NCI-H2107 treated with DMSO at 0.1 percent for 48 hours (cell line): ENCODE measurements around the gene EIF2AK3.
A peak's percentile ranks its signal among the peaks of the same experiment; 100 is the strongest.
"Not testable (repeated sequence)": the region's sequence is repeated elsewhere in the genome, so short reads cannot be mapped to it uniquely, and the experiment has no call there.

ENCODE experiments used
- DNase-seq: peaks from one replicate; lab custom pipeline; 2025; ENCODE audit not compliant: unreplicated experiment; lab: John Stamatoyannopoulos, UW

The EIF2AK3 gene

GRCh38 chr2:88627055-88627855 lies at the start of gene EIF2AK3:
TSS of gene EIF2AK3 (minus strand) at chr2:88627464. CDS start at chr2:88627274, 190 bp downstream.
- DNase-seq = peak; percentile 99

GRCh38 chr2:88673363-88673762 lies 46.1 kb upstream of the EIF2AK3 start:
- DNase-seq = no peak

GRCh38 chr2:88671786-88672427 lies 44.6 kb upstream of the EIF2AK3 start:
- DNase-seq = peak; percentile 46

DNA sequence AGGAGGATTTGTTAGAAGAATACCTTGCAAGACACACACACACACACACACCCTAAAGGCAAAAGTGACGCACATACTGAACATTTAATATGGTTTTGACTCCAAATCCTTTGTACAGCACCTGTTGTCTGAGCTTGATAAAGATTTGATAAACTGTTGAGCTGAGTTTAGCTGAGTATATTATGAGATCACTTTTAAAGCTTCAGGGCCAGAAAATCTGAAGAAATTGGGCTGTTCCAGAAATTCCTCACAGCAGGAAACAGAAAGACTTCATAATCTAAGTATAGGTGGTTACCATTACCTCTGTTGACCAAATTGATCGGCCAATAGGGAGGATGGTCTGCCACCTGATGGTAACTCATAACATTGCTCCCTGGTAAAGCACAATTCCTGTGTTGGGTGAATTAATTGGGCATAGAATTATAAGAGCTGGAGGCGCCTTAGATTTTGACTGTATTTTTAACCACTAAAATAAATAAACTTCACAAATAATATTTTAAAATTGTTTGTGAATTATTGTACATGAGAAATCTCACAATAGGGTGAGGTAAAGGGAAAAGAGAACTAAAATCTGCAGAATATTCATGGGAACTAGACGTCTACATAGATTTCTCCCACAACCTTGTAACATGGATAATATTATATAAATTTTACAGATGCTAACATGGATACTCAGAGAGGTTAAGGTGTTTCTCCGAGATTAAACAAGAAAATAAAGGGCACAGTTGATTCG lies 42.4 kb upstream of the EIF2AK3 start:
- peak; percentile 30 for DNase-seq

DNA sequence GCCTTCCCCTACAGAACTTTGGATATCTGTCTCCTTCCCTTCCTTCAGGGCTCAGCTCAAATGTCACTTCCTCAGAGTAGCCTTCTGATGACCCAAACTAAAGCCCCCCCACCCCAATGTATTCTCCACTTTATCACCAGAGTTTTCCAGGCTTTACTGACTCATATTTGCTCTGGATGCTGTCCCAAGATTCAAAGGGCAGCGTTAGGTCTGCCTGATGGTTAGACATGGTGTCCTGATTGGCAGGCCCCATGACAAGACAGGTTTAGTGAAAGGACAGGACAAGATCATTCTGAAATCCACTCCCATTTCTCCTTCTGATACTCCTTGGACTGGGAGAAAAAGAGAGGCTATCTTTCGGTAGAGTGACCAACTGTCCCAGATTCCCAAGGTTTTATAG lies 41.6 kb upstream of the EIF2AK3 start:
- DNase-seq = no peak

DNA sequence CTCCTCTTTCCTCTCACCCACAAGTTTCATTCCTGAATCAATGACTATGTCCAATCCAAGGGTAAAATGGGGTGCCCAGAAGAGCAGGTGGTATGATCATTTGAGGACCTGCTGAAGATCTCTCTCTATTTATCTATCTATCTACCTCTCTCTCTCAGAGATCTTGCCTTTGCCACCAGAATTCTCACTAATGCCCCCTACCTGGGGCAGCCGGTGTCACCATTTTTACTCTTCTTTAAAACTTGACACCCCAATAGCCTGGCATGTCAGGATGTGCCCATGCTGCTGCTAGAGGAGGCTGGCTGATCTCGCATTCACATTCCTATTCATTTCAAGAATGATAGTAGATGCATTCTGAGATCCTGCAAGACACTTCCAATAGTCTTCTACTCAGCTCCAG lies 40.0 kb upstream of the EIF2AK3 start:
- DNase-seq = no peak

- no peak for DNase-seq
Observed at GRCh38 chr2:88666576-88666975, 39.3 kb upstream of the EIF2AK3 start.

DNA sequence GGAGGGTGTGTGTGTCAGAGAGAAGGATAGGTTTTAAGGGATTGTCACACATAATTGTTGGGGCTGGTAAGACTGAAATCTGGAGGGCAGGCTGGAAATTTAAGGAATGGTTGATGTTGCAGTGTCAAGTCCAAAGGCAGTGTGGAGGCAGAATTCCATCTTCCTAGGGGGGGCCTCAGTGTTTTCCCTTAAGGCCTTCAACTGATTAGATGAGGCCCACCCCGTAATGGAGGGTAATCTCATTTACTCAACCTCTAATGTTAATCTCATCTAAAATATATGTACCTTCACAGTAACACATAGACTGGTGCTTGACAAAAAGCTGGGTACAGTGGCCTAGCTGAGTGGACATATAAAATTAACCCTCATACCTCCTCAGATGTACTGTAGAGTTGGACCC lies 33.4 kb upstream of the EIF2AK3 start:
- no peak for DNase-seq

DNA sequence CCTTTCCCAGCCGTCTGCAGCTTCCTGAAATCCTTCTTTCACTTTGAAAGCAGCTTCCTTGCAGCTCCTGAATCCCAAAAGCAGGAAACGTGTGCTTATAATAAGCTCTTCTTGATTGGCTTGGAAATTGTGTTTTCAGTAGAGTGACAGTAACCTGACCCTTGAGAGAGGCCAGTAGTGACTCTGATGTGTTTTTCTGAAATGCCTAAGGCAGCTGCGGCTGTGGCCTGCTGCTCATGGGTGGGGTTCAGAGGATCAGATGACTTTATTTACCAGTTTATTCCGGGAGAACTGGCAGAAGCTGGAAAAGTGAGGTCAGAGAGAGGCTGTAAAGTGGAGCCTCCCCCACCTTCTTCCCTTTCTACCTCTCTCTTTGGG lies 32.3 kb upstream of the EIF2AK3 start:
- peak; percentile 97 for DNase-seq

DNA sequence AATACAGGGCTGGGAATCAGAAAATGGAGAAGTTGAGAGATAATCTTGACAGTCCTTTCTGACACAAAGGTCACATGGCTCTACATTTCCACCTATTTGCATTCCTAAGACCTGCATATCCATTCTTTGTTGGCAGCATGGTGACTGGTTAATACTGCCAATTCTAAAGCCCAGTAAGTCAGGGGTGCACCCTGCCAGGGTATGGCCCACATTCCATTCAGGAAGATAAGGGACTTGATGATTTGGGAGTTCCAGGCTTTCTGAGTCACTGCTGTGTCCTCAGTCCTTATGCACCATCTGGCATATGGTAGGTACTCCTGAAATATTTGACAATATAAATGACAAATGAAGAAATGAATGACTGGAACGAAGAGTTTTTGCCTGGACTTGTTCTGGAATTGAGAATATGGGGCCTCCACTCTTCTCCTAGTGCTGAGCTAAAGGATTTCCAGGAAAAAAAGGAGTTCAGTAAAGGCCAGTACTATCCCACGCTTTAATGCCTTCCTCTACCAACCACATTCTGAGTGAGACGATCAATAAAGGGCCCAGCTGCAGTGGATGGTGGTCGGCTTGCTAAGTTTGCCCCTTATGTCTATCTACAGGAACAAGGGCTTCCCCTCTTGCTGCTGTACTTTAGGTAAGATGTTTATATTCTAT lies 31.7 kb upstream of the EIF2AK3 start:
- DNase-seq = peak; percentile 85

DNA sequence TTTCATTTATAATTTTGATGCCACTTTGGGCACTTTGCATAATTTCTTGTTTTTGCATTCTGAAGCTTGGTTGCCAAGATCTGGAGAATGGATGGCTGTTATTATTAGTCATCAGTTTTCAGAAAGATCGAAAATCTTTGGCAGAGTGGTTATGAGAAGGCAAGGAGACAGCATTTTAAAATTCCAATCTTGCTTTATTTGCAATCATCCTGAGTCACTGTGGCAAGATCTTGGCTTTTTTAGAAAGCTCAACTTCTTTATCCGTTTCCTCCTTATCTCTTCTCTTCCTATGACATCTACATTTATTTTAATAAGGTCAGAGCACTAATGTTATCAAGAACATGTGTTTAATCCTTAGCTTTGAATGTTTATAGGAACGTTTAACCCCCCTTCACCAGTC lies 31.1 kb upstream of the EIF2AK3 start:
- no peak for DNase-seq

DNA sequence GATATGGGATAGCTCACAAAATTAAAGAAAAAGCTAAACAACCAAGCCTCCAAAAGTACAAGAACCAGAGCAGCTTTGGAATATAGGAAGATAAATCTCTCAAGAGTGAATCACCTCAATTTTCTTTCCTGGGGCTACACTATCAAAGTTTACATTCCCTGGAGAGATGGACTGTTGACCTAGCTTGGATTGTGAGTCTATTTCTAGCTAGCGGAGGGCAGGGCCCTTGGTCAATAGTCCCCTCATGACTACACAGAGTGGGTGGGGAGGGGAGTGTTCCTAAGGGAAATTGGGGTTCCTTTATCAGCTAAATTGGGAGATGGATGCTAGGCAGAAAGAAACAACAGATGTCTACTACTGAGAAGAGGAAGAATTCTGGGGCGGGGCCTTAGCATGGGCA lies 29.9 kb upstream of the EIF2AK3 start:
- DNase-seq = no peak

DNA sequence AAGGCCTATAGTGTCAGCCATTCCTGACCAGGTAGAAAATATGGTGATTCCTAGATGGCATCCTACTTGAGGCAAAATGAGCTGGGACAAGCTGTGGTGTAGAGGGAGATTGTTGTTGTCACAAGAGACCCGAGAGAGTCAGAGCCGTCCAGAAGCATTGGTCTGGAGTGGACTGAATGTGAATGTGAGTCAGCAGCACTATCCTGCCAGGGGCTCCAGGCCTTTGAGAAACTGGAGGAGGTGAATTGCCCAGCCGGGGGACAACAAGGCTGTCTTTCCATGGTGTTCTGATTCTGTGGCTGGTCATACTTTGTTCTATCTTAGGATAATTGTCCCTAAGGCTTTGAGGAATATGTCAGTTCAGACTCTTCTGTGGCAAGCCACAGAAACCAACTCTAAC lies 29.4 kb upstream of the EIF2AK3 start:
- DNase-seq = no peak

DNA sequence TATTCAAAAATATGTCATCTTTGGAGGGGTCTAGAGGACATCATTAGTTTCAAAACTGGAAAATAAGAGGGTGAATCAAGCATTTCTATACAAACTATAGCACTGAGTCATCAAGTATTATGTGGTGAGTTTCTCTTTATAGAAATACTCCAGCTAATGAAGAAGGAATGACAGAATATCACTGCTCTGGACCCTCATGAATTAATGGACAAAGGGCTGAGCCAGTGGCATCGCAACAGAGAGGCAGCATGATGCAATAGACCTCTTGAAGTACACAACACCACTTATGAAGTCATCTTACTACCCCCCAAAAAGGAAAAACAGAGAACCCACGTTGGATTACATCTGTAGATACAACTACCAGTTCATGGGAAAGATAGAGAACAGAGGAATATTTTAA lies 27.4 kb upstream of the EIF2AK3 start:
- DNase-seq = no peak

GRCh38 chr2:88651646-88652045 lies 24.4 kb upstream of the EIF2AK3 start:
- no peak for DNase-seq

GRCh38 chr2:88645291-88645882 lies 18.1 kb upstream of the EIF2AK3 start:
- DNase-seq = not testable (repeated sequence)

DNA sequence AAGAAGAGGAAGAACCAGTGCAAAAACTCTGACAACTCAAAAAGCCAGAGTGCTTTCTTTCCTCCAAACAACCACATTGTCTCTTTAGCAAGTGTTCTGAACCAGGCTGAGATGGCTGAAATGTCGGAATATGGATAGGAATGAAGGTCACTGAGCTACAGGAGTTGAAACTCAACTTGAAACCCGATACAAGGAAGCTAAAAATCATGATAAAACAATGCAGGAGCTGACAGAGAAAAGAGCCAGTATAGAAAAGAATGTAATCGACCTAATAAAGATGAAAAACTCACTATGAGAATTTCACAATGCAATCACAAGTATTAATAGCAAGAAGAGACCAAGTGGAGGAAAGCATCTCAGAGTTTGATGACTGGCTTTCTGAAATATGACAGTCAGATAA lies 15.0 kb upstream of the EIF2AK3 start:
- DNase-seq = no peak

DNA sequence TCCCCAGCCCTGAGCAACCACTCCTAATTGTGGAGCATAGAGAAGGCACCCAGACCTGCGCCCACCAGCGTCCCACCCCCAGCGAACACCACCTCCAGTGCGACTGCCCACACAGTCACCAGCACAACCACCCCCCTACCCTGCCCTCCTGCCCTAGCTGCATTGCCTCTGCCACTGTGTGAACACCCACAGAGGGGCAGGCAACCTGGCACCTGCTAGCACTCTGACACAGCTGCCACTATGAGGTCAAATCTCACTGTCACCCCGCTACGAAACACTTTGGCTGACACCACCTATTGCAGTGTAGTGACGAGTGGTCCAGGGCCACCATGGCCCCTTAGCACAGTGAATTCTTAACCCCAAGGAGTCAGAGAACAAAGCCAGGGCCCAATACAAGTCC lies 14.1 kb upstream of the EIF2AK3 start:
- no peak for DNase-seq

GRCh38 chr2:88639865-88640264 lies 12.6 kb upstream of the EIF2AK3 start:
- DNase-seq = no peak

DNA sequence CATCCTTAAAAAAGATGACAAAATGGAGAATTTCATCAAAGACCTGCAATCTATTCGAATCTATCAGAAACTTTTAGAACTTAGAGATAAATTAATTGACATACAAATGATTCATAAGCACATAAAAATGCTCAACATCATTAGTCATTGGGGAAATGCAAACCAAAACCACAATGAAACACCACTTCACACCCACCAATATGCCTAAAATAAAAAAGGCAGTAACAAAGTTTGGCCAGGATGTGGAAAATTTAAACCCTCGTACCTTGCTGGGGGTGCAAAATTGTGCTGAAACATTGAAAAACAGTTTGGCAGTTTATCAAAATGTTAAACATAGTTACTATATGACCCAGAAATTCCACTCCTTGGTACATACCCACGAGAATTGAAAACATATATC lies 11.5 kb upstream of the EIF2AK3 start:
- DNase-seq = no peak

GRCh38 chr2:88638123-88638650 lies 10.9 kb upstream of the EIF2AK3 start:
- no peak for DNase-seq
